ENCODE results near the gene SNRNP35. TPM values are rescaled to one million over a fixed set of nuclear protein-coding genes. Genes with fewer than 3 reads are reported as not detected.
A peak's percentile ranks its signal among the peaks of the same experiment; 100 is the strongest.

SNRNP35 gene
- total RNA-seq, 1 donor, result 15.6 TPM

- TF ChIP-seq, protein P1, sequence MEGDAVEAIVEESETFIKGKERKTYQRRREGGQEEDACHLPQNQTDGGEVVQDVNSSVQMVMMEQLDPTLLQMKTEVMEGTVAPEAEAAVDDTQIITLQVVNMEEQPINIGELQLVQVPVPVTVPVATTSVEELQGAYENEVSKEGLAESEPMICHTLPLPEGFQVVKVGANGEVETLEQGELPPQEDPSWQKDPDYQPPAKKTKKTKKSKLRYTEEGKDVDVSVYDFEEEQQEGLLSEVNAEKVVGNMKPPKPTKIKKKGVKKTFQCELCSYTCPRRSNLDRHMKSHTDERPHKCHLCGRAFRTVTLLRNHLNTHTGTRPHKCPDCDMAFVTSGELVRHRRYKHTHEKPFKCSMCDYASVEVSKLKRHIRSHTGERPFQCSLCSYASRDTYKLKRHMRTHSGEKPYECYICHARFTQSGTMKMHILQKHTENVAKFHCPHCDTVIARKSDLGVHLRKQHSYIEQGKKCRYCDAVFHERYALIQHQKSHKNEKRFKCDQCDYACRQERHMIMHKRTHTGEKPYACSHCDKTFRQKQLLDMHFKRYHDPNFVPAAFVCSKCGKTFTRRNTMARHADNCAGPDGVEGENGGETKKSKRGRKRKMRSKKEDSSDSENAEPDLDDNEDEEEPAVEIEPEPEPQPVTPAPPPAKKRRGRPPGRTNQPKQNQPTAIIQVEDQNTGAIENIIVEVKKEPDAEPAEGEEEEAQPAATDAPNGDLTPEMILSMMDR (IDR thresholded peaks at IDR 0.05; ENCODE audit: extremely low read depth, low read depth, low read length), result no peak
- Histone ChIP-seq H3K9me3 (ENCODE audit: low read depth, low read length) (no peaks in the 10 kb centered on the region), H3K79me2 (ENCODE audit: insufficient read depth, low read length) (no peaks in the 10 kb centered on the region), H3K36me3 (ENCODE audit: insufficient read depth, low read length) (peaks cover 9% of the 10 kb centered on the region), H3K4me2 (ENCODE audit: insufficient read depth, low read length) (no peak overlapping the region), H3K4me1 (ENCODE audit: insufficient read depth, low read length) (no peaks in the 10 kb centered on the region), H3K27me3 (ENCODE audit: insufficient read depth, low read length) (no peaks in the 10 kb centered on the region), H3K27ac (ENCODE audit: low read depth, low read length) (no peak overlapping the region), H2AFZ (ENCODE audit: low read length) (no peak overlapping the region), H3K4me3 (ENCODE audit: insufficient read depth, low read length) (no peak overlapping the region), H4K20me1 (ENCODE audit: insufficient read depth, low read length) (no peaks in the 10 kb centered on the region)
- peak; percentile 62 for DNase-seq (ENCODE audit: insufficient read length, low spot score, missing footprints)
Measured at GRCh38 chr12:123488539-123489230, 30.7 kb downstream of the SNRNP35 start.

- Histone ChIP-seq H3K4me3 (ENCODE audit: insufficient read depth, low read length) (no peak overlapping the region), H3K27me3 (ENCODE audit: insufficient read depth, low read length) (no peaks in the 10 kb centered on the region), H3K27ac (ENCODE audit: low read depth, low read length) (no peak overlapping the region), H2AFZ (ENCODE audit: low read length) (no peak overlapping the region), H3K4me1 (ENCODE audit: insufficient read depth, low read length) (no peaks in the 10 kb centered on the region), H3K4me2 (ENCODE audit: insufficient read depth, low read length) (no peak overlapping the region), H3K9me3 (ENCODE audit: low read depth, low read length) (no peaks in the 10 kb centered on the region), H3K36me3 (ENCODE audit: insufficient read depth, low read length) (peaks cover 9% of the 10 kb centered on the region), H3K79me2 (ENCODE audit: insufficient read depth, low read length) (no peaks in the 10 kb centered on the region), H4K20me1 (ENCODE audit: insufficient read depth, low read length) (no peaks in the 10 kb centered on the region)
- TF ChIP-seq, protein P1 (IDR thresholded peaks at IDR 0.05; ENCODE audit: extremely low read depth, low read depth, low read length), result no peak
- DNase-seq (ENCODE audit: insufficient read length, low spot score, missing footprints), result peak; percentile 68
Measured at GRCh38 chr12:123489580-123489979, 31.6 kb downstream of the SNRNP35 start.

DNA sequence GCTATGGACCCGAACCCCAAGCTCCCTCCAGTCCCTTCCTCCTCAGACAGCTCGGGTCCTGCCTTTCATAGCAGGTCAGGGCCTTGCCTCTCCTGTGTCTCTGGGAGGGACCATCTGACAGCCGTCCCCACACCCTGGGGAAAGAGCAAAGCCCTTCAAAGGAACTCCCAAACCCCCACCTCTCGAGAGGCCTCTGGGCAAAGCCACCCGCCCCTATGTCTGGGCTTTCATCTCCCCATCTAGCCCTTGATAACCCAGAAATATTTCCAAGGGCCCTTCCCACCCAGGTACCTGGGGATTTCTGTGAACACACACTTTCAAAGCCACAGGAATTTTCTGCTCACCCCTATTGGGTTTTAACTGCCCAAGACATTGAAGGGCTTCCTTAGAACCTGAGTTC, 32.1 kb downstream of the SNRNP35 start:
- H3K4me2 ChIP-seq (ENCODE audit: insufficient read depth, low read length), result no peak overlapping the region
- H2AFZ ChIP-seq (ENCODE audit: low read length), result no peak overlapping the region
- H3K4me3 ChIP-seq (ENCODE audit: insufficient read depth, low read length), result no peak overlapping the region
- H3K79me2 ChIP-seq (ENCODE audit: insufficient read depth, low read length), result no peaks in the 10 kb centered on the region
- H3K9me3 ChIP-seq (ENCODE audit: low read depth, low read length), result no peaks in the 10 kb centered on the region
- DNase-seq (ENCODE audit: insufficient read length, low spot score, missing footprints), result peak; percentile 69
- H3K27me3 ChIP-seq (ENCODE audit: insufficient read depth, low read length), result no peaks in the 10 kb centered on the region
- H3K4me1 ChIP-seq (ENCODE audit: insufficient read depth, low read length), result no peaks in the 10 kb centered on the region
- TF ChIP-seq, protein P1 (IDR thresholded peaks at IDR 0.05; ENCODE audit: extremely low read depth, low read depth, low read length), result no peak
- H4K20me1 ChIP-seq (ENCODE audit: insufficient read depth, low read length), result no peaks in the 10 kb centered on the region
- H3K36me3 ChIP-seq (ENCODE audit: insufficient read depth, low read length), result peaks cover 5% of the 10 kb centered on the region
- H3K27ac ChIP-seq (ENCODE audit: low read depth, low read length), result no peak overlapping the region

DNA sequence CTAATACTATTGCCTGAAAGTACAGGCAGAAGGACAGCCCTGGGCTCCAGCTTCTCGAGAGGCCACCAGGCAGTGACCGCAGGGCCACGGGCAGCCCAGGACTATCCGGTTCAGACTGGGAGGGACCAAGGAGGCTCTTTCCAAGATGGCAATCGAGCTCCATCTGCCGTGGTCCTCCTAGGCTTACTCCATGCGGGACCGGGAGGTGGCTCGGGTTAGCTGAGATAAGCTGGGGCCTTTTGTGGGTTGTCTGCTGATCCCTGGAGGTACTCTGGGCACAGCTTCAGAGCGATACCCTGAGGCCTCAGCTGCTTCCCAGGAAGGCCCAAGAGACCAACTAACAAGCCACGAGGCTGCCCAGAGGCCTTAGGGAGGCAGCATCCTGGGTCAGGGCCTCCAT, 33.1 kb downstream of the SNRNP35 start:
- no peaks in the 10 kb centered on the region for H3K79me2 ChIP-seq (ENCODE audit: insufficient read depth, low read length)
- no peak overlapping the region for H3K27ac ChIP-seq (ENCODE audit: low read depth, low read length)
- no peaks in the 10 kb centered on the region for H3K9me3 ChIP-seq (ENCODE audit: low read depth, low read length)
- H3K4me2 ChIP-seq (ENCODE audit: insufficient read depth, low read length), result no peak overlapping the region
- no peak overlapping the region for H2AFZ ChIP-seq (ENCODE audit: low read length)
- no peaks in the 10 kb centered on the region for H4K20me1 ChIP-seq (ENCODE audit: insufficient read depth, low read length)
- H3K4me1 ChIP-seq (ENCODE audit: insufficient read depth, low read length), result no peaks in the 10 kb centered on the region
- no peaks in the 10 kb centered on the region for H3K36me3 ChIP-seq (ENCODE audit: insufficient read depth, low read length)
- no peaks in the 10 kb centered on the region for H3K27me3 ChIP-seq (ENCODE audit: insufficient read depth, low read length)
- no peak overlapping the region for H3K4me3 ChIP-seq (ENCODE audit: insufficient read depth, low read length)
- DNase-seq (ENCODE audit: insufficient read length, low spot score, missing footprints), result peak; percentile 54
- TF ChIP-seq, protein P1 (IDR thresholded peaks at IDR 0.05; ENCODE audit: extremely low read depth, low read depth, low read length), result no peak
